Small intestine (tissue), 7 donors: Measurements from ENCODE around the gene CZIB. TPM values are rescaled to one million over a fixed set of nuclear protein-coding genes. Genes with fewer than 3 reads are reported as not detected.
"Not testable (repeated sequence)": the region's sequence is repeated elsewhere in the genome, so short reads cannot be mapped to it uniquely, and the experiment has no call there.

ENCODE experiments used
- DNase-seq, 2 donors: peaks; one replicate each; pipeline versions ENCODE4 v3.0.0 to v3.0.0-alpha.2; 2013
- FAIRE-seq: peaks from 2 replicates; lab custom pipeline; 2012; peaks lifted over from hg19 to GRCh38; lab: Jason Lieb, UNC
- H3K27ac ChIP-seq, 3 donors: one replicate each; pipeline ENCODE4 v1.5.1; 2013; ENCODE audit warnings: low read length in 2 of 3, mild to moderate bottlenecking in 2 of 3, control low read depth in 1 of 3, inconsistent platforms in 1 of 3, low read depth in 1 of 3, moderate library complexity in 1 of 3
- H3K27me3 ChIP-seq, 3 donors: one replicate each; pipeline ENCODE4 v1.6.1; 2013; ENCODE audit warnings: low read length in 3 of 3, inconsistent platforms in 1 of 3; ENCODE audit not compliant: control insufficient read depth in 3 of 3, insufficient read depth in 3 of 3
- H3K36me3 ChIP-seq, 3 donors: one replicate each; pipeline ENCODE4 v1.6.1; 2013; ENCODE audit warnings: low read length in 3 of 3, inconsistent platforms in 1 of 3, low read depth in 1 of 3, mild to moderate bottlenecking in 1 of 3, moderate library complexity in 1 of 3; ENCODE audit not compliant: control insufficient read depth in 3 of 3, insufficient read depth in 2 of 3
- H3K4me1 ChIP-seq, 3 donors: one replicate each; pipeline ENCODE4 v1.6.1; 2013; ENCODE audit warnings: low read length in 2 of 3, inconsistent platforms in 1 of 3, low read depth in 1 of 3, mild to moderate bottlenecking in 1 of 3, moderate library complexity in 1 of 3; ENCODE audit not compliant: control insufficient read depth in 3 of 3, insufficient read depth in 2 of 3
- H3K4me3 ChIP-seq, 3 donors: one replicate each; pipeline ENCODE4 v1.5.1; 2013; ENCODE audit warnings: low read length in 3 of 3, control low read depth in 1 of 3, inconsistent platforms in 1 of 3, low read depth in 1 of 3, mild to moderate bottlenecking in 1 of 3, moderate library complexity in 1 of 3
- H3K9me3 ChIP-seq, 2 donors: one replicate each; pipeline ENCODE4 v1.6.1; 2013; ENCODE audit warnings: low read depth in 1 of 2, low read length in 1 of 2; ENCODE audit not compliant: control insufficient read depth in 2 of 2, insufficient read depth in 1 of 2
- WGBS, 3 donors: extraction: QIAGEN DNeasy Blood & Tissue Kit; methylation state at CpG; one replicate each; pipeline ENCODE4 v1.1.7; 2013; 5-methylcytosine and 5-hydroxymethylcytosine counted together
- polyA plus RNA-seq, 4 donors: library from polyadenylated mRNA; stranded (reverse) in 3 of 4; unstranded in 1 of 4; fragments of 200-250 nt in 3 of 4; fragments of 120-200 nt in 1 of 4; gene quantifications; one replicate each; pipeline versions ENCODE4 v1.2.1 to v1.2.3, GENCODE V29; 2013
- donor health status: healthy with polysubstance abuse.
- donor health status: control.
- donor health status: control.
- donor health status: Bipolar disorder and iron deficiency.
- donor health status: healthy.

Gene CZIB
- polyA plus RNA-seq, 4 donors, result 40.0 to 59.2 (median 49.6) TPM

- not testable (repeated sequence) for H3K4me1 ChIP-seq, H3K27me3 ChIP-seq, FAIRE-seq, H3K4me3 ChIP-seq, DNase-seq, H3K27ac ChIP-seq
- 93 to 100% (median 99%) methylated on average over 3 of the region's 3 CpGs for WGBS, 3 donors
- Histone ChIP-seq H3K9me3 (peaks cover 0 to 26% of the 10 kb centered on the region in 2 donors), H3K36me3 (peaks cover 18 to 44% (median 39%) of the 10 kb centered on the region in 3 donors)
Measured at GRCh38 chr1:53206083-53206685, 14.2 kb downstream of the CZIB start.

- not testable (repeated sequence) for H3K4me1 ChIP-seq, DNase-seq
- H3K36me3 ChIP-seq, result peaks cover 15 to 42% (median 39%) of the 10 kb centered on the region in 3 donors
Measured at GRCh38 chr1:53205496-53205895, 14.9 kb downstream of the CZIB start.

GRCh38 chr1:53203466-53203865, 17.0 kb downstream of the CZIB start:
- 92 to 96% (median 95%) methylated on average over 3 of the region's 3 CpGs for WGBS, 3 donors
- peaks cover 0 to 26% of the 10 kb centered on the region in 2 donors for H3K9me3 ChIP-seq
- H3K27me3 ChIP-seq, result no peaks in the 10 kb centered on the region
- peaks cover 11 to 27% (median 26%) of the 10 kb centered on the region in 3 donors for H3K36me3 ChIP-seq
- no peak overlapping the region for H3K4me3 ChIP-seq
- peaks cover 0 to 3% (median 0%) of the 10 kb centered on the region in 3 donors for H3K4me1 ChIP-seq
- H3K27ac ChIP-seq, result no peak overlapping the region
- no peak for DNase-seq
- no peak for FAIRE-seq

More at GRCh38 chr1:53205496-53205895, 14.9 kb downstream of the CZIB start:
- 94 to 100% (median 98%) methylated on average over 1 of the region's 1 CpG for WGBS, 3 donors
- H3K27ac ChIP-seq, H3K27me3 ChIP-seq, FAIRE-seq, H3K4me3 ChIP-seq: not testable (repeated sequence)
- H3K9me3 ChIP-seq, result peaks cover 0 to 26% of the 10 kb centered on the region in 2 donors

- Histone ChIP-seq H3K27me3 (no peaks in the 10 kb centered on the region), H3K27ac (peak overlapping the region in 2 of 3 donors; percentile 42 to 79), H3K36me3 (peaks cover 4 to 7% (median 6%) of the 10 kb centered on the region in 3 donors), H3K4me1 (peaks cover 3 to 26% (median 10%) of the 10 kb centered on the region in 3 donors), H3K9me3 (no peaks in the 10 kb centered on the region), H3K4me3 (peak overlapping the region in 1 of 3 donors; percentile 91)
- WGBS, 3 donors, result 18 to 45% (median 34%) methylated on average over 4 of the region's 4 CpGs
- no peak for FAIRE-seq
- peak; percentile 59 to 74 for DNase-seq
Measured at GRCh38 chr1:53198241-53198651, 22.2 kb downstream of the CZIB start.

- Histone ChIP-seq H3K4me3 (peak overlapping the region; percentile 91 to 94 (median 94)), H3K27ac (peak overlapping the region; percentile 79 to 100 (median 99)), H3K36me3 (peaks cover 1 to 6% (median 5%) of the 10 kb centered on the region in 3 donors), H3K4me1 (peaks cover 3 to 26% (median 10%) of the 10 kb centered on the region in 3 donors), H3K9me3 (no peaks in the 10 kb centered on the region), H3K27me3 (no peaks in the 10 kb centered on the region)
- FAIRE-seq (no peak), DNase-seq (peak in 1 of 2 donors; percentile 54)
- 27 to 32% (median 29%) methylated on average over 13 of the region's 13 CpGs for WGBS, 3 donors
Measured at GRCh38 chr1:53197291-53198200, 22.9 kb downstream of the CZIB start.

- peak within 1 kb of the TSS; percentile 91 to 94 (median 94) for H3K4me3 ChIP-seq
- DNase-seq (peak; percentile 93 to 95), FAIRE-seq (no peak)
- H3K27me3 ChIP-seq, result no peaks in the 10 kb centered on the region
- no peaks in the 10 kb centered on the region for H3K9me3 ChIP-seq
- peaks cover 3 to 26% (median 10%) of the 10 kb centered on the region in 3 donors for H3K4me1 ChIP-seq
- H3K27ac ChIP-seq, result peak within 1 kb of the TSS; percentile 79 to 100 (median 99)
- WGBS, 3 donors, result 0% methylated on average over 39 to 57 of the region's 57 CpGs
- peaks cover 0 to 6% (median 2%) of the 10 kb centered on the region in 3 donors for H3K36me3 ChIP-seq
Measured at GRCh38 chr1:53196485-53197290, 23.7 kb downstream of the CZIB start, which contains the start of gene CPT2. TSS of gene CPT2 (plus strand) at chr1:53196824. CDS start at chr1:53196944, 120 bp downstream.

GRCh38 chr1:53196017-53196484, 24.4 kb downstream of the CZIB start:
- peaks cover 0 to 1% (median 0%) of the 10 kb centered on the region in 3 donors for H3K27me3 ChIP-seq
- peaks cover 3 to 26% (median 10%) of the 10 kb centered on the region in 3 donors for H3K4me1 ChIP-seq
- H3K27ac ChIP-seq, result peak overlapping the region; percentile 22 to 100 (median 79)
- H3K36me3 ChIP-seq, result peaks cover 0 to 6% (median 0%) of the 10 kb centered on the region in 3 donors
- H3K4me3 ChIP-seq, result peak overlapping the region in 2 of 3 donors; percentile 91 to 94
- H3K9me3 ChIP-seq, result no peaks in the 10 kb centered on the region
- peak in 1 of 2 donors; percentile 43 for DNase-seq
- 26 to 36% (median 32%) methylated on average over 9 of the region's 9 CpGs for WGBS, 3 donors
- FAIRE-seq, result no peak
